Ascending aorta (tissue), 2 donors: ENCODE results near the gene IL26. TPM values are rescaled to one million over a fixed set of nuclear protein-coding genes. Genes with fewer than 3 reads are reported as not detected.

ENCODE experiments used
- DNase-seq, 2 donors: peaks; one replicate each; pipeline ENCODE4 v3.0.0-alpha.2; 2019; ENCODE audit warnings: low spot score in 2 of 2
- H3K27ac ChIP-seq, 2 donors: fragments of 200-600 bp; sonication (generic); one replicate each; pipeline ENCODE4 v1.5.1; 2016 to 2017; ENCODE audit warnings: mild to moderate bottlenecking in 1 of 2
- H3K27me3 ChIP-seq: fragments of 200-600 bp; sonication (generic); one replicate; pipeline ENCODE4 v1.5.1; 2017
- H3K36me3 ChIP-seq, 2 donors: fragments of 200-600 bp; sonication (generic); one replicate each; pipeline ENCODE4 v1.5.1; 2016
- H3K4me1 ChIP-seq, 2 donors: fragments of 200-600 bp; sonication (generic); one replicate each; pipeline ENCODE4 v1.5.1; 2016 to 2017; ENCODE audit warnings: mild to moderate bottlenecking in 1 of 2
- H3K4me3 ChIP-seq, 2 donors: fragments of 200-600 bp; sonication (generic); one replicate each; pipeline ENCODE4 v1.5.1; 2016 to 2017; ENCODE audit warnings: mild to moderate bottlenecking in 1 of 2
- H3K9me3 ChIP-seq, 2 donors: fragments of 200-600 bp; sonication (generic); one replicate each; pipeline ENCODE4 v1.5.1; 2016
- CTCF ChIP-seq, 3 experiments: fragments of 200-600 bp in 2 of 3; fragments of 450-650 bp in 1 of 3; sonication (generic) in 2 of 3; IDR thresholded peaks; one replicate each; pipeline ENCODE4 v1.5.1; 2016 to 2019; ENCODE audit warnings: antibody characterized with exemption in 3 of 3, mild to moderate bottlenecking in 1 of 3, moderate library complexity in 1 of 3
- intact Hi-C: fragments of 100-400 bp; cut with DNase I; formaldehyde crosslinking; loops from one replicate; pipeline ENCODE4 v1.15.1; 2023
- total RNA-seq: library from RNA; depleted of rRNA; stranded (reverse); fragments of >200 nt; gene quantifications from one replicate; pipeline ENCODE4 v1.1.0, GENCODE V29; 2016

Gene IL26
- total RNA-seq, 1 donor from 2014 or later: not detected

DNA sequence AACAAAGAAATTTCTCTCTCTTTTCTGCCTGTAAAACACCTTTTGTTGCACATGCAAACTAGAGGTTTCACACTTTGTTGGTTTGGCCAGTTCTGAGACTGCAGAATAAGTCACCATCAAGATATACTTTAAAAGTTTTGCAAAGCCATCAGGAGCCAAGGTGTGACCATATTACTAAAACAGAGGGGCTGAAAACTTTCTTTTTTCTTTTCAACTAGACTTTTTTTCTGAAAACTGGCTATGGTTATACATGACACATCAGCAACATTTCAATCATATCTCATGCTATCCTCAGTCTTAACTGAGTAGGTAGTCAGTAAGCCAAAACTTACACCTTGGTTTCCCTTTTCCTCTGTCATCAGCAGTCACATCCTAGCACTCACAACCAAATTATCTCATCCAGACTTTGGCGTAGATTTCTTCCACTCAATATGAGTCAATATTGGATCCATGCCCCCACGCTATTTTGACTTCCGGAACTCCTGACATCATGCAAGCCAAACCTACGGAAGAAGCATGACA lies 62.0 kb downstream of the IL26 start:
- no peak for DNase-seq
- TF ChIP-seq CTCF (IDR thresholded peaks at IDR 0.05): no peak
- no peaks in the 10 kb centered on the region for H3K36me3 ChIP-seq
- H3K4me1 ChIP-seq: no peaks in the 10 kb centered on the region
- H3K4me3 ChIP-seq: no peak overlapping the region
- intact Hi-C loops: no loop called here
- H3K27me3 ChIP-seq: no peaks in the 10 kb centered on the region
- H3K9me3 ChIP-seq: no peaks in the 10 kb centered on the region
- H3K27ac ChIP-seq: no peak overlapping the region

GRCh38 chr12:68162374-68162773 lies 63.2 kb downstream of the IL26 start:
- intact Hi-C loops: no loop called here
- no peaks in the 10 kb centered on the region for H3K36me3 ChIP-seq
- no peak for DNase-seq
- H3K9me3 ChIP-seq: no peaks in the 10 kb centered on the region
- no peaks in the 10 kb centered on the region for H3K4me1 ChIP-seq
- no peak overlapping the region for H3K4me3 ChIP-seq
- H3K27me3 ChIP-seq: no peaks in the 10 kb centered on the region
- H3K27ac ChIP-seq: no peak overlapping the region
- TF ChIP-seq CTCF (IDR thresholded peaks at IDR 0.05): no peak

GRCh38 chr12:68159681-68160304 lies 65.8 kb downstream of the IL26 start, which contains the start of gene IFNG:
TSS of gene IFNG (minus strand) at chr12:68159740. CDS start at chr12:68159615, 125 bp downstream.
- no peaks in the 10 kb centered on the region for H3K9me3 ChIP-seq
- no peaks in the 10 kb centered on the region for H3K27me3 ChIP-seq
- H3K4me3 ChIP-seq: no peak within 1 kb of the TSS
- H3K4me1 ChIP-seq: no peaks in the 10 kb centered on the region
- no peak for DNase-seq
- intact Hi-C loops: no loop called here
- H3K27ac ChIP-seq: no peak within 1 kb of the TSS
- no peak for TF ChIP-seq CTCF (IDR thresholded peaks at IDR 0.05)
- no peaks in the 10 kb centered on the region for H3K36me3 ChIP-seq

DNA sequence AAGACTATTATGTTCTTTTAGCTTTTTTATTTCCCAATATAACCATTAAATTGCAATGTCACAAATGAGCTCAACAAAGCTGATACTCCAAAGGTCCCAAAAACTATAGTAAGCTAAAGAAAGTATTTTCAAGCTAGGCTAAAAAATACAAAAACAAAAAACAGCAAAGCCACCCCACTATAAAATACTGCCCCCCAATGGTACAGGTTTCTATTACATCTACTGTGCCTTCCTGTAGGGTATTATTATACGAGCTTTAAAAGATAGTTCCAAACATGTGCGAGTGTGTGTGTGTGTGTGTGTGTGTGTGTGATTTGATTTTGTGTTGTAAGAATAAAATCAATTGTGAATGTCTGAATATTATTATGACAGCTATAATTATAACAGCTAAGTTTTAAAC lies 67.2 kb downstream of the IL26 start:
- intact Hi-C loops: no loop called here
- peak in 1 of 3 experiments; percentile 14 for TF ChIP-seq CTCF (IDR thresholded peaks at IDR 0.05)
- no peaks in the 10 kb centered on the region for H3K4me1 ChIP-seq
- H3K27ac ChIP-seq: no peak overlapping the region
- no peaks in the 10 kb centered on the region for H3K36me3 ChIP-seq
- H3K9me3 ChIP-seq: no peaks in the 10 kb centered on the region
- no peak overlapping the region for H3K4me3 ChIP-seq
- H3K27me3 ChIP-seq: no peaks in the 10 kb centered on the region
- DNase-seq: no peak

GRCh38 chr12:68157380-68157779 lies 68.2 kb downstream of the IL26 start:
- Histone ChIP-seq H3K27me3 (no peaks in the 10 kb centered on the region), H3K36me3 (no peaks in the 10 kb centered on the region), H3K4me3 (no peak overlapping the region), H3K4me1 (no peaks in the 10 kb centered on the region), H3K9me3 (no peaks in the 10 kb centered on the region), H3K27ac (no peak overlapping the region)
- no peak for TF ChIP-seq CTCF (IDR thresholded peaks at IDR 0.05)
- intact Hi-C loops: no loop called here
- no peak for DNase-seq
